HG02642 (cell line): ENCODE measurements around the gene PMEL.
"Not testable (repeated sequence)": the region's sequence is repeated elsewhere in the genome, so short reads cannot be mapped to it uniquely, and the experiment has no call there.

Experiments
- ATAC-seq: cut with Tn5 transposase; IDR thresholded peaks from one replicate; pipeline ENCODE4 v1.9.1; 2021; ENCODE audit warnings: mild to moderate bottlenecking; ENCODE audit not compliant: unreplicated experiment, poor library complexity

Gene PMEL

DNA sequence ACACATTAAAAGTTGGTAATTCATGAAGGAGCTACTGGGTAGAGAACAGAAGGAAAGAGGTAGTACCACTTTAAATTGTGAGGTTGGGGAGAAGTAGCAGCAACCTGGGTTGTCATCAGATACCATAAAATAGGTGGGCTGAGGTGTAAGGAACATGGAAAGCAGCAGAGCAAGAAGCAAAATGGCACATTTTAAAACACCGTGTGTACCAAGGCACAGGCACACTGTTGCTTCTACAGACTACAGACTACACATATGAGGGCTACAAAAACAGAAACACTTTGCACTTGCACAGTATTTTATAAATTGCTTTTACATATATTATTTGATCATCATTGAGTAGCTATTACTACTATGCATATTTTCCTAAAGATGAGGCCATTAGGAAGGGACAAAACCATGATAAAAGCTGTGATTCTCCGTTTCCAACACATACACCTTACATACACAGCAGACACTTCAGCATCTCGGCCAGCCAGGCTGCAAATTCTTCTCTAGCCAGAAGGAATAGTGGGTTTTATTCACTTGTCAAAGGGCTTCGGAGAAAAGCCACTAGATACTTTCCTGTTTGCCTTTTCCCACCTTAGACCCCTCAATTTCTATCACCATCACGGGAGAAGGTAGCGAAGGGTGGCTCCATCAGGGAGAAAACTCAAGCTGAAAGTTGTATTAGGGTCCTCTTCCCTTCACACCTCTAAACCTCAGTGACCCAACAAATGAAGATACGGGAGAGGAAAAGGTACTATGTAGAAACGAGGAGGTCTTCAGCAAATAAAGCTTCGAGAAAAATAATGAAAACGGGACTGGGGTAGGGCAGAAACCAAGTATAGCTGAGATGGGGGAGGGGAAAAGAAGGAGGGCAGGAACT lies 39.7 kb downstream of the PMEL start:
- ATAC-seq = peak; percentile 1

- ATAC-seq = no peak
Observed at GRCh38 chr12:55925371-55925770, 40.5 kb downstream of the PMEL start.

- not testable (repeated sequence) for ATAC-seq
Observed at GRCh38 chr12:55923648-55924047, 42.2 kb downstream of the PMEL start.

- ATAC-seq = no peak
Observed at GRCh38 chr12:55922126-55922525, 43.7 kb downstream of the PMEL start.

- ATAC-seq = not testable (repeated sequence)
Observed at GRCh38 chr12:55919032-55919431, 46.8 kb downstream of the PMEL start.

- no peak for ATAC-seq
Observed at GRCh38 chr12:55915482-55915859, 50.4 kb downstream of the PMEL start.

GRCh38 chr12:55912908-55913307 lies 52.9 kb downstream of the PMEL start:
- ATAC-seq = no peak

DNA sequence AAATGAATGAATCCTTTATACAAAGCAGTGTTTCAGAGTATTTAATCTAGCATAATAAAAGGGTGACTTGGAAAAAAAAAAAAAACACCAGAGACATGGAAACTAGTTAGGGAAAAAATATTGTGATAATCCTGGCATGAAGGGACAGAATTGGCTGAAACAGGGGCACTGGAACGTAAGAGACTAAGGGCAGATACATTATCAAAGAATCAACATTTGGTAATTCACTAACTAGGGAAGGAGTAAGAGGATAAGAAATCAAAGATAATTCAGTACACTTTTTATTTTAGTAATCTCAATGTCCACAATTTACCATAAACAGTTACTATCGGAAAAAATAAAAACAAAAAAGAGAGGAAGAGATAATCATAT lies 56.3 kb downstream of the PMEL start:
- ATAC-seq = no peak

DNA sequence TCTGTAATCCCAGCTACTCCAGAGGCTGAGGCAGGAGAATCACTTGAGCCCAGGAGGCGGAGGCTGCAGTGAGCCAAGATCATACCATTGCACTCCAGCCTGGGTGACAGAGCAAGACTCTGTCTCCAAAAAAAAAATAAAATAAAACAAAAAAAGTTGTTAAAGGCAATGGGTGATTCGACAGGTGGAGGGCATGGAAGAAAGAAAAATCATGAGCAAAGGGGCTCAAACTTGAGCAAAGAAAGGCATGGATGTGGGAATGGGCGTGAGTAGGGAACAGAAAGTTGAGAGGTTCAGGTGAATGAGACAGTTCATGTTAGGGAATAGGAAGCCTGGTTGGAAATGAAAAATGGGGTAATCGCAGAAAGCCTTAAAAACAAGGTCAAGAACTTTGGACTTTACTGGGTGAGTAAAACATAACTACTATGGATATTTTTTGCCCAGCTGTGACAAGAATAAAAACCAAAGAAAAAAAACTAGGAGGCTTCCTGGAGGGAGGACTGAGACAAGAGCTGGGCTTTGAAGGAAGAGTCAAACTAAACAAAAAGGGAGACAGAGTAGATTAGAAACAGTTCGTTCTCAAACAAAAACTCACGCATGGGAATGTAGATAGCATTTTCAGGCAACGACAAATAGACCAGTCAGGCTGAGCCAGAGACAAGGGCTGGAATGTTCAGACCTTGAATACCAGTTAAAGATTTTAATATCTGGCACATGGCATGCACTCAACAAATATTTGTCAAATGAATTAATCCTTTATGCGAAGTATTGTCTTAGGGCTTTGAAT lies 56.9 kb downstream of the PMEL start:
- no peak for ATAC-seq

DNA sequence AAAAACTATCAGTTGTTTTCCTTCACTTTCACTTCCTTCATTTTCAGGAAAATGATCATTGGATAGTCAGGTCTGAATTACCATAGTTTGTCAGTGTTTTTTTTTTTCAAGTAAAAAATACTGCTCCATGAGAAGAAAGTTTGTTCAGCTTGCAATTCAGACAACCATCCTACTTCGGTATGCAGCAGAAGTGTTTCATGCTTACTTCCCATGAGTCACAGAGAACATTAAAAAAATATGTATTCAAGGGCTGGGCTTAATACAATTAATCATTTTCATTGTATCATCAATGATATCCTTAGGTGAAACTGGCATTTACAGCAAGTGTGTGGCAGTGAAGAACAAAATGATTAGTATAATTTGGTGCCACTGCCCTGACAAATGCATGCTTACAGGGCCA lies 59.8 kb downstream of the PMEL start:
- ATAC-seq = no peak
